ENCODE results near the gene MTOR.
"Not testable (repeated sequence)": the region's sequence is repeated elsewhere in the genome, so short reads cannot be mapped to it uniquely, and the experiment has no call there.

The MTOR gene

DNA sequence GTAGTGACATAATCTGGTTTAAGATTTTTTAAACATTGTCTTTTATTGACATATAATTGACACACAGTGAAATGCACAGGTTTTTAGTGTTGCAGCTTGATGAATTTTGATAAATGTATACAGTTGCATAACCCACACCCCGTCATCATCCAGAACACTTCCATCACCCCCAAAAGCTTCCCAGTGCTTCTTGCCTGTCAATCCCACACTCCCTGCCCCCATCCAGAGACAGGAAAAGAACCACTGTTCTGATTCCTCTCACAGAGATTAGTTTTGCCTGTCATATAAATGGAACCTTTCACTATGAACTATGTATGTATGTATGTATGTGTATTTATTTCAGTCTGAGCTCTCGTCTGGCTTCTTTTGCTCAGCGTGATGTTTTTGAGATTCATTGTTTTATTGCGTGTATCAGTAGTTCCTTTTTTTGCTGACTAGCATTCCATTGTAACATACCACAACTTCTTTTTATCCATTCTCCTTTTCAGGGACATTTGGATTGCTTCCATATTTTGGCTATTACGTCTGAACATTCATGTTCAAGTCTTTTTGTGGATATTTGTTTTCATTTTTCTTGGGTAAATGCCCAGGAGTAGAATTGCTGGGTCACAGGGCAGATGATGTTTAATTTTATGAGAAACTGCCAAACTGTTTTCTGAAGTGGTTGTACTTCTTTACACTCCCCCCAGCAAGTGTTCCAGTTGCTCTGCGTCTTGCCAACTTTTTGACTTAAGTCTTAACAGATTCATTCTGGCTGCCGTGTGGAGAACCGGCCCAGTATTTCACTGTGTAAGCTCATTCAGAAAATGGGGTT is 19.4 kb upstream of the MTOR start:
- in situ Hi-C loops (cut with HindIII; ENCODE audit: low sequenced_read_pairs): no loop called here

GRCh38 chr1:11280719-11281376 is 18.5 kb upstream of the MTOR start:
- in situ Hi-C loops (cut with HindIII; ENCODE audit: low sequenced_read_pairs): no loop called here

- in situ Hi-C loops (cut with HindIII; ENCODE audit: low sequenced_read_pairs): no loop called here
Measured at GRCh38 chr1:11279630-11280029, 17.3 kb upstream of the MTOR start.

- in situ Hi-C loops (cut with HindIII; ENCODE audit: low sequenced_read_pairs): no loop called here
Measured at GRCh38 chr1:11279152-11279551, 16.8 kb upstream of the MTOR start.

DNA sequence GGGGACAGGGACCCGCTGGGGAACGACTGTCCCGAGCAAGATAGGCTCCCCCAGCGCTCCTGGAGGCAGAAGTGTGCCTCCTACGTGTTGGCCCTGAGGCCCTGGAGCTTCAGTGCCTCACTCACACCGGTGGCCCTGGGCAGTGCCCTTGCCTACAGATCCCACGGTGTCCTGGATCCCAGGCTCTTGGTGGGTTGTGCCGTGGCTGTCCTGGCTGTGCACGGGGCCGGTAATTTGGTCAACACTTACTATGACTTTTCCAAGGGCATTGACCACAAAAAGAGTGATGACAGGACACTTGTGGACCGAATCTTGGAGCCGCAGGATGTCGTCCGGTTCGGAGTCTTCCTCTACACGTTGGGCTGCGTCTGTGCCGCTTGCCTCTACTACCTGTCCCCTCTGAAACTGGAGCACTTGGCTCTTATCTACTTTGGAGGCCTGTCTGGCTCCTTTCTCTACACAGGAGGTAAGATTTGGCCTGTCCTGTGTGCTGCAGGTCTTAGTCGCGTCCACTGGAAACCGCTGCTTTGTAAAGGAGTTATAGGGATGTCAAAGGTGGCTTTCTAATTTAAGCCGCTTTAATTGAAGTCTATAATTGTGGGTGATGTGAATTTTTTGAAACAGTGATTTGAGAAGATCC is 11.4 kb upstream of the MTOR start:
- in situ Hi-C loops (cut with HindIII; ENCODE audit: low sequenced_read_pairs): no loop called here

DNA sequence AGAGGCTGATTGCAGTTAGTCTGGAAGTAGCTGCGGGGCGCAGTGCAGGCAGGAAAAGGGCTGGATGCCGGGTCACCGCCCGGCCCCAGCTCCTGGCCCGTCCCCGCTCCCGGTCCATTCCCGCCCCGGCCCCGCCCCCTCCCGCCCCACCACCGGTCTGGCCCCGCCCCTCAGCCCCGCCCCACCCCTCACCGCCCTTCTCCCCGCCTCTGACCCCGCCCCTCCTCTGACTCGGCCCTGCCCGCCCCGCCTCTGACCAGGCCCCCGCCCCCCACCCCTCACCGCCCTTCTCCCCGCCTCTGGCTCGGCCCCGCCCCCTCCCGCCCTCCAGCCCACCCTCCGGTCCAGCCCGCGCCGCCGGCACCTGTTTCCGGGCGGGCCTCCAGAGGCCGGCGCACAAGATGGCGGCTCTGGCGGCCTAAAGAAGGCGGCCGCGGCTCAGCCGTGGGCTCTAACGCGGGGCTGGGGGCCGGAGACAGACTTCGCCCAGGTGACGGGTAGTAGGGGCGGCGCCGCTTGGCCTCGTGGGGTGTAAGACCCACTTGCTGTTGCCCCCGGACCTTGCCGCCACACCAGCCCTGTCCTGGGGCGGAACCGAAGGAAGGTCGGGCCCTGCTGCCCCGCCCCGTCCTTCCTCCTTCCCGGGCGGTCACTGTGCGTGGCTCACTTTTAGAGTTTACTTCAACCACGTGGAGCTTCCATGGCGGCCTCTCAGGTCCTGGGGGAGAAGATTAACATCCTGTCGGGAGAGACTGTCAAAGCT is 10.7 kb upstream of the MTOR start, which contains the start of gene UBIAD1:
UBIAD1 (plus strand) TSS at position 367 of the 763 bp plus-strand sequence; CDS start at position 701, 334 bp downstream.
- in situ Hi-C loops (cut with HindIII; ENCODE audit: low sequenced_read_pairs): no loop called here

DNA sequence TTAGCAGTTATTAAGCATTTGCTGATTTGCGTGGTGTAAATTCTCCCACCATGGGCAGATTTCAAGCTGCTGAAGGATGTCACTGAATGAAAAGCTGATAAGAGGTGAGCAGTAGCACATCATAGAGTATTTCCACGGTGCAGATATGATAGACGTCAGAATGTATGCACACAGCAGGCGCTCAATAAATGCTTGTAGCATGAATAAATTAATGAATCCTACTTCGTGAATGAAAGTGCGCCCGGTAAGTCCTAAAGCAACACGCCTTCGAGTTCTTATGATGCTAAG is 10.1 kb upstream of the MTOR start:
- in situ Hi-C loops (cut with HindIII; ENCODE audit: low sequenced_read_pairs): no loop called here

DNA sequence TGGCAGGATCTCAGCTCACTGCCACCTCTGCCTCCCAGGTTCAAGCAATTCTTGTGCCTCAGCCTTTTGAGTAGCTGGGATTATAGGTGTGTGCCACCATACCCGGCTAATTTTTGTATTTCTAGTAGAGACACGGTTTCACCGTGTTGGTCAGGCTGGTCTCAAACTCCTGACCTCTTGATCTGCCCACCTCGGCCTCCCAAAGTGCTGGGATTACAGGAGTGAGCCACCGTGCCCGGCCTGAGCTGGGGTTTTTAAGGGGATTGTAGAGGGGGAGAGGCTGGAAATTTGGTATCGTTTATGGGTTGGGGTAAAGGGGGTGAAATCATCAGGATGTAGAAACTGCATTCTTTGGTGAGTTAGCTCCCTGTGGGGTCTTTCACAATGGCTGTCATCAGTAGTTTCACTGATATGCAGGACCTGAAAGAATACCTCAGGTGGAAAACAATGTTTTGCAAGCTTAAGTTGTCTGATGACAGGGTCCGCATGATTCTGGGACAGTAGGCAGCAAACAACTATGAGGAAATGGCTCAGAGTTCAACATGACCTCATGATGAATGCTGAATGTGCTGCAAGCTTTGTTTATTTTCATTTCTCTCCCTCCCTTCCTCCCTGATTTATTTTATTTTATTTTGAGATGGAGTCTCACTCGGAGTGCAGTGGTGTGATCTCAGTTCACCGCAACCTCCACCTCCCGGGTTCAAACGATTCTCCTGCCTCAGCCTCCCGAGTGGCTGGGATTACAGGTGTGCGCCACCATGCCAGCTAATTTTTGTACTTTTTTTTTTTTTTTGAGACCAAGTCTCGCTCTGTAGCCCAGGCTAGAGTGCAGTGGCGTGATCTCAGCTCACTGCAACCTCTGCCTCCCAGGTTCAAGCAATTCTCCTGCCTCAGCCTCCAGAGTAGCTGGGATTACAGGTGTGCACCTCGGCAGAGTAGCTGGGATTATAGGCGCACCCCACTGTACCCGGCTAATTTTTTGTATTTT is 5.3 kb upstream of the MTOR start:
- in situ Hi-C loops (cut with HindIII; ENCODE audit: low sequenced_read_pairs): not testable (repeated sequence)

DNA sequence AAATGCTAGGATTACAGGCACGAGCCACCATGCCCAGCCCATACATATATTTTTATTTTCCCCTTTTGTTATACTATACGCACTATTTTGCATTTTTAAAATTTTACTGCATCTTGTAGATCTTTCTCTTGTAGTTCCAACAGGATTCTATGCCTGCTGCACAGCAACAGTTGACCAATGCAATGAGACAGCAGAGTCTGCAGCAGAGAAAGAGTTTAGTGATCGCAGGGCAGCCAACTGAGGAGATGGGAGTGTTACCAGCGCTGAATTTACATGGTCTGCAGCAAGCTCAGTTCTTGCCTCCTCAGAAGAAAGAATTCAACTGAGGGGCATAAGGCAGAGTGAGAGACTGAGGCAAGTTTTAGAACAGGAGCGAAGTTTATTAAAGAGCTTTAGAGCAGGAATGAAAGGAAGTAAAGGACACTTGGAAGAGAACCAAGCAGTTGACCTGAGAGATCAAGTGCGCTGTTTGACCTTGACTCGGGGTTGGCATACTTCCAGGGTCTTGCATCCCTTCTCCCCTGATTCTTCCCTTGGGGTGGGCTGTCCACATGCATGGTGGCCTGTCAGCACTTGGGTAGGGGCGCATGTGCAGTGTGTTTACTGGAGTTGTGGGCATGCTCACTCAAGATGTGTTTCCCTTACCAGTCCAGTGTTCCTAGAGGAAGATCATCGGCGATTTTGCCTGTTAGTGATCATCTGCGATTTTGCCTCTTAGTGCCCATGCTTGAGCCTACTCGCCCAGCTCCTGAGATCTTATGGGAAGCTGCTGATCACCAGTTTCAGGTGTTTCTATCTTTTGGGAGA is 4.1 kb upstream of the MTOR start:
- in situ Hi-C loops (cut with HindIII; ENCODE audit: low sequenced_read_pairs): no loop called here

DNA sequence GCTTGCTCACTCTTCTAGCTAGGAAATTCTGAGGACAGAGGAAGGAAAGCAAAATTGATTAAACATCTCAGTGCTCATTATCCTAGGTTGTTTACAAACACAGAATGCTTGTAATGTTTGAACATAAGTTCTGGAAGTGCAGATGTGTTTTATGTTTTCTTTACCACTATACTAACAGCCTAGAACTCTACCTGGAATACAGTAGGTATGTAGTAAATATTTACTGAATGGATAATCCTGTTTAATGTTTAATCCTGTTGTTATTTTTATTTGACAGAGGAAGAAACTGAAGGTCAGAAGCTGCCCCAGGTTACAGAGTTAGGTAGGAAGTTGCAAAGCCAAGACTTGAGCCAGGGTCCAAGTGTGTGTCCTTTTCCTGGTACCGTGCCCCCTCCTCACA is 6.1 kb downstream of the MTOR start:
- in situ Hi-C loops (cut with HindIII; ENCODE audit: low sequenced_read_pairs): no loop called here

DNA sequence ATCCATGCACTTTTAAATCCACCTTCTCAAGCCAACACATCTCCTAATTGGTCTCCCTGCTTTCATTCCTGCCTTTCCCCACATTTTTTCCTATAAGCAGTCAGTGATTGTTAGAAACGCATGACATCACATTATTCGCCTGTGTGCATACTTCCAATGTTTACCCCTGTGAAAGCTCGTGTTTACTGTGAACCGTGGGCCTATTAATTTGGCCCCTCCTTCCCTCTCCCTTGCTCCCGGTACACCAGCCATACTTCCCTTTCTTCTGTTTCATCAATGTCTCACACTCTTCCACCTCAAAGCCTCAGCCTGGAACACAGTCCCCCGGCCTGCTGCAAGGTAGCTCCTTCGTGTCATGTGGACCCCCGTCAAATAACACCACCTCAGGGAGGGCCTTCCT is 9.1 kb downstream of the MTOR start:
- in situ Hi-C loops (cut with HindIII; ENCODE audit: low sequenced_read_pairs): no loop called here

DNA sequence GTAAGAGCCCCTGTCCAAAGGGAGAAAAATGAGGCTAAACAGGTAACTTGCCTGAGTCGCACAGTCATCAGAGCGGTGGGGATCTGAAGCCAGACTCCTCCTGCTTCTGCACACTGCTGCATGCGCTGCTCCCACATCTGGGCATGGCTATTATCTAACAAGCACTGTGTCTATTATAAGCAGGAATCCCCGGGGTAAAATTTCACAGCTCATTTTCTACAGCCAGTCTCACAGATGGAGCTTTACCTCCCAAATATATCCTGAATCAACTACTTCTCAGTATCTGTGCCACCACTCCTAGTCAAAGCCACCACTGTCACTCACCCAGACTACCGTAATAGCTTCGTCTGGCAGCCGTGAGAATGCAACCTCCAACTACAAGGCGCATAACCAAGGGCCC is 9.8 kb downstream of the MTOR start:
- in situ Hi-C loops (cut with HindIII; ENCODE audit: low sequenced_read_pairs): no loop called here

GRCh38 chr1:11248169-11248568 is 14.2 kb downstream of the MTOR start:
- in situ Hi-C loops (cut with HindIII; ENCODE audit: low sequenced_read_pairs): no loop called here

GRCh38 chr1:11245904-11246719 is 16.2 kb downstream of the MTOR start:
- in situ Hi-C loops (cut with HindIII; ENCODE audit: low sequenced_read_pairs): no loop called here

DNA sequence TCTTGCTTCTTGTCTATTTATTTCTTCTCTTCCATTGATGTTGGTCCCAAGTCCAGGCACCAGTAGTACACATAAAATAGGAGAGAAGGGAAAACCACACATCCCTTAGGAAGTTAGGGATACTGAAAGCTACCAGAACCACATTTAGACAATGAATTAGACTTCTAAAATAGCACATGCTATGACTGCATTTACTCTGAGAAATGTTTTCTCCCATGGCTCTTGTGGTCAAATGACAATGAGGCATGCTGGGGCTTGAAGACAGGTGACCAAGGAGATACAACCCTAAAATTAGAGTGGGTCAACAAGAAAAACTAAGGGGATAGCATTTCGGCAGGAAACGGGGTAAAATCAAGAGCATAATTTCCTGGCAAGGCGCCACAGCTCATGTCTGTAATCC is 17.1 kb downstream of the MTOR start:
- in situ Hi-C loops (cut with HindIII; ENCODE audit: low sequenced_read_pairs): no loop called here

GRCh38 chr1:11238311-11238710 is 24.0 kb downstream of the MTOR start:
- in situ Hi-C loops (cut with HindIII; ENCODE audit: low sequenced_read_pairs): no loop called here

DNA sequence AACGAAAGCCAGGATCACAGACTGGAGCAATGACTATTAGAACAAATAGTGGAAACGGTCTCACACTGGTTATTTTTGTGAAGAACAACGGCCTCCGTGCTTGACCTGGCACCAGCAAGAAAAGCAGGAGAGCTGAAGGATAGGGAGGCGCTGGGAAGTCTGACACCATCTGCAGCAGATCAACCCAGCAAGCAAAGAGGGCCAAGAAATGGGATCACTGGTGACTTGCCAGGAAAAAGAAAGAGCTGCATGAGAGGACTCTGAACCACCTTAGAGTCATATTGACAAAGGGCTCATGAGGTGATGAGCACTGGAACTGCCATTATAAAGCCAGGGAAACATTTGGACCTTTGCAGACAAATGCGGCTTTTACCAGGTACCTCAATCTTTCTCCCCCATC is 25.0 kb downstream of the MTOR start:
- in situ Hi-C loops (cut with HindIII; ENCODE audit: low sequenced_read_pairs): no loop called here

DNA sequence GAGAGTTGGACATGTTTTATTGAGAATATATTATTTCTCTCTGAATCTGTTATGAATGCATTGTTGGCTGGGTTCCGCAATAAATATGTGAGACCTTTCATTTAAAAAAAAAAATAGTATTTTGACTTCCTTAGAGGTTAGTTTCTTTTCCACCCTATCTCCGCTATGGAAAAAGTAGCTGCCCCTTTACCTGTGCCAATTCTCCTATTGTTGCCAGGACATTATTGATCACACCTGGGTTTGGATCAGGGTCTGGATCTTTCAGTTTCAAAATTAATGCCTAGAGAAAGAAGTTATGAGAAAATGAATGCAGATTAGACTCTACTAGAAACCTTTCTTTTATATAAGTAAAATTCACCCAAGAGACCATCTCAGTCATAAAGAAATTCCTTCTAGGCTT is 29.1 kb downstream of the MTOR start:
- in situ Hi-C loops (cut with HindIII; ENCODE audit: low sequenced_read_pairs): no loop called here

DNA sequence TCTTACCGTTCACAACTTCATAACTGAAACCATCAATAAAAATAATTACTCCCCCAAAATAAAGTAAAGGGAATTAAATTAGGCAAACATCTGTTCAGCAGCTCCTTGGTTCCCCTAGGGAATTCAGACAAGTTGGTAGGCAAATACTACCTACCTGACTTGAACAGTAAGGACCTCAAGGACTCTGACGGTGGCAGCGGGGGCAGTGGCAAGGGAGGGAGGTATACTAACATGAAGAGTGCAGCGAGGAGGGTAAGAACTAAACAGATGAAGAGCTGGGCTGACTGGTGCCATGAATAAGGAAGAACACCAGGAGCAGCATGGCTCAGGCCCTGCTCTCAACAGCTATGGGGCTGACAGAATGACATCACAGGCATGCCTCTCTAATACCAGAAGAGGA is 33.1 kb downstream of the MTOR start:
- in situ Hi-C loops (cut with HindIII; ENCODE audit: low sequenced_read_pairs): no loop called here
